GM10248 (cell line): Measurements from ENCODE around the gene HERC4.

ENCODE experiments used
- CTCF ChIA-PET: fragments of 300-600 bp; sonication (Branson Sonifier 250); formaldehyde crosslinking; extraction: SDS; loops from one replicate; lab custom pipeline; 2021; ENCODE audit warnings: antibody characterized with exemption; lab: Yijun Ruan, JAX
- POLR2A ChIA-PET: fragments of 350-650 bp; sonication (Branson Sonifier 250); formaldehyde crosslinking; extraction: SDS; loops from one replicate; lab custom pipeline; 2020; ENCODE audit warnings: antibody characterized with exemption; lab: Yijun Ruan, JAX
- DNase-seq: peaks from one replicate; pipeline ENCODE4 v3.0.0; 2012; ENCODE audit errors: extremely low spot score
- TF ChIP-seq, protein P1 (sequence below): IDR thresholded peaks from 2 replicates; pipeline ENCODE4 v1.5.1; 2012; ENCODE audit warnings: mild to moderate bottlenecking, low read depth; ENCODE audit errors: extremely low read depth, missing control alignments, control extremely low read depth

HERC4 gene, protein sequence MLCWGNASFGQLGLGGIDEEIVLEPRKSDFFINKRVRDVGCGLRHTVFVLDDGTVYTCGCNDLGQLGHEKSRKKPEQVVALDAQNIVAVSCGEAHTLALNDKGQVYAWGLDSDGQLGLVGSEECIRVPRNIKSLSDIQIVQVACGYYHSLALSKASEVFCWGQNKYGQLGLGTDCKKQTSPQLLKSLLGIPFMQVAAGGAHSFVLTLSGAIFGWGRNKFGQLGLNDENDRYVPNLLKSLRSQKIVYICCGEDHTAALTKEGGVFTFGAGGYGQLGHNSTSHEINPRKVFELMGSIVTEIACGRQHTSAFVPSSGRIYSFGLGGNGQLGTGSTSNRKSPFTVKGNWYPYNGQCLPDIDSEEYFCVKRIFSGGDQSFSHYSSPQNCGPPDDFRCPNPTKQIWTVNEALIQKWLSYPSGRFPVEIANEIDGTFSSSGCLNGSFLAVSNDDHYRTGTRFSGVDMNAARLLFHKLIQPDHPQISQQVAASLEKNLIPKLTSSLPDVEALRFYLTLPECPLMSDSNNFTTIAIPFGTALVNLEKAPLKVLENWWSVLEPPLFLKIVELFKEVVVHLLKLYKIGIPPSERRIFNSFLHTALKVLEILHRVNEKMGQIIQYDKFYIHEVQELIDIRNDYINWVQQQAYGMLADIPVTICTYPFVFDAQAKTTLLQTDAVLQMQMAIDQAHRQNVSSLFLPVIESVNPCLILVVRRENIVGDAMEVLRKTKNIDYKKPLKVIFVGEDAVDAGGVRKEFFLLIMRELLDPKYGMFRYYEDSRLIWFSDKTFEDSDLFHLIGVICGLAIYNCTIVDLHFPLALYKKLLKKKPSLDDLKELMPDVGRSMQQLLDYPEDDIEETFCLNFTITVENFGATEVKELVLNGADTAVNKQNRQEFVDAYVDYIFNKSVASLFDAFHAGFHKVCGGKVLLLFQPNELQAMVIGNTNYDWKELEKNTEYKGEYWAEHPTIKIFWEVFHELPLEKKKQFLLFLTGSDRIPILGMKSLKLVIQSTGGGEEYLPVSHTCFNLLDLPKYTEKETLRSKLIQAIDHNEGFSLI

DNA sequence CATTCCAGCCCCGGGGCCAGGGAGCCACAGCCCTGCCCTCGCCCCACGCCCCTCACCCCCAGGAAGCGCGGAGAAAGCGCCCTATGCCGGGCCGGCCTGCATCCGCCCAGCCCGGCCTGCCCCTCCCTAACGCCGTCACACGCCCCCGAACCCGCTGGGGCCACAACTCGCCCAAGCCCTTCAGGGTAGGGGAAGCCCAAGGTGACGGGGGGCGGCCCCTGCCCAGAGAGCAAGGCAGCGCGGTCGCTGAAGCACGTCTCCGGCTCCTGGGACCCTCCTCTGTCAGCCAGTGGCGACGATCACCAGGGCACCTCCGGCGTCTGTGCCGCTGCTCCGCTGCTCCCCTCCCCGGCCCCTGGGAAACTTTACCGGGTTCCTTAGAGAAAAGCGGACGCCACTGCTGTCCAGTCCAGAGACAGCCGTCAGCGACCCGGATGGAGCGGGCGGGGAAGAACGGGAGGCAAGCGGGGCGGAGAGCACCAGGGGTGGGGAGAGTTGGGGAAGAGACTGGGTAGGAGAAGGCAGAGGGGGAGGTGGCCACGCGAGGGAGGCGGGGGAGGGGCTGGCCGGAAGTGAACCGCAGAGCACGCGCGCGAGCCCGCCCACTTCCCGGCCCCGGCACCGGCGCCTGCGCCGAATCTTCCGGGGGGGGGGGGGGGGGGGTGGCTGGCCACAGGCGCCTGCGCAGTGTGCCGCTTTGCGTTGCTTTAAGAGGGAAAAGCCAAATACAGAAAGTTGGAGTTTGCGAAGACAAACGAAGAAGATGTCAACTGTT, at the start of gene HERC4:
Gene HERC4, minus strand, starts transcription at position 509 of the 775 bp plus-strand sequence. CDS start 2,175 bp downstream, outside the sequence.
- ChIA-PET POLR2A (interaction anchor here (0.7 kb wide), 1 partner anchor 88 kb away, joined by 5 read pairs; no protein-coding TSS in a partner anchor), CTCF (interaction anchor here (1.2 kb wide), 1 partner anchor 14 kb away, joined by 3 read pairs; no protein-coding TSS in a partner anchor)
- DNase-seq, result peak; percentile 94
- TF ChIP-seq, protein P1, sequence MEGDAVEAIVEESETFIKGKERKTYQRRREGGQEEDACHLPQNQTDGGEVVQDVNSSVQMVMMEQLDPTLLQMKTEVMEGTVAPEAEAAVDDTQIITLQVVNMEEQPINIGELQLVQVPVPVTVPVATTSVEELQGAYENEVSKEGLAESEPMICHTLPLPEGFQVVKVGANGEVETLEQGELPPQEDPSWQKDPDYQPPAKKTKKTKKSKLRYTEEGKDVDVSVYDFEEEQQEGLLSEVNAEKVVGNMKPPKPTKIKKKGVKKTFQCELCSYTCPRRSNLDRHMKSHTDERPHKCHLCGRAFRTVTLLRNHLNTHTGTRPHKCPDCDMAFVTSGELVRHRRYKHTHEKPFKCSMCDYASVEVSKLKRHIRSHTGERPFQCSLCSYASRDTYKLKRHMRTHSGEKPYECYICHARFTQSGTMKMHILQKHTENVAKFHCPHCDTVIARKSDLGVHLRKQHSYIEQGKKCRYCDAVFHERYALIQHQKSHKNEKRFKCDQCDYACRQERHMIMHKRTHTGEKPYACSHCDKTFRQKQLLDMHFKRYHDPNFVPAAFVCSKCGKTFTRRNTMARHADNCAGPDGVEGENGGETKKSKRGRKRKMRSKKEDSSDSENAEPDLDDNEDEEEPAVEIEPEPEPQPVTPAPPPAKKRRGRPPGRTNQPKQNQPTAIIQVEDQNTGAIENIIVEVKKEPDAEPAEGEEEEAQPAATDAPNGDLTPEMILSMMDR, result no peak

DNA sequence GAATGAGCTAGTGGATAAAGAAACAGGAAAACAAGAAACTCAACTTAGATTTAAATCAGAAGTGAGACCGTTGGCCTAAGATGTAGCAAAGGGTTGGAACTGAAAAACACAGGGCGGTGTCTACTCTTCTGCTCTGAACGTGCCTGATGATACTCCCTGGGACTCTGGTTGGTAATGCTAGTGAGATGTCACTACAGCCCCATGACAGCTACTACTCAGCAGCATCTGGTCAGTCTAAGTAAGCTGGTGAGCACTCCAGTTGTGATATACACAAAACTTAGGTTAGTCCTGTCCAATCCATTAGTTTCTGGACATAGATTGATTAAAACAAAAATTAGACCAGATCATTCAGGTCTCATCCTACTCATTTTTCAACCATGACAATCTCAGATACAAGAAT, 49.6 kb upstream of the HERC4 start:
- TF ChIP-seq, protein P1, result no peak
- DNase-seq, result no peak
- ChIA-PET POLR2A (no interaction called here), CTCF (interaction anchor here (1.4 to 2.0 kb wide), 3 partner anchors 11 to 270 kb away, joined by 3 to 5 read pairs (median 4); no protein-coding TSS in a partner anchor)

DNA sequence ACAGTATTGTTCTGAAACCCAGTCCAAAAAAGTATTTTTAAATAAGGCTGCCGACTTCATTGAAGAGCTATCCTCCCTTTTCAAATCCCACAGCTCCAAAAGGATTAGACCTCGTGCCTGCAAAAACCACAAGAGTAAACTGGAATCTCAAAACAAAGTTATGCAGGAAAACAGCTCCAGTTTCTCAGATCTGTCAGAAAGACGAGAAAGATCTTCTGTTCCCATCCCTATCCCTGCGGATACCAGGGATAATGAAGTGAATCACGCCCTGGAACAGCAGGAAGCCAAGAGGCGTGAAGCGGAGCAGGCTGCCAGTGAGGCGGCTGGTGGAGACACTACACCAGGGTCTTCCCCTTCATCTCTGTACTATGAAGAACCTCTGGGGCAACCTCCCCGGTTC, 46.8 kb upstream of the HERC4 start:
- ChIA-PET CTCF (interaction anchor here (1.2 to 2.0 kb wide), 6 partner anchors 10 to 429 kb away, joined by 3 to 6 read pairs (median 4); no protein-coding TSS in a partner anchor), POLR2A (no interaction called here)
- TF ChIP-seq, protein P1, result no peak
- no peak for DNase-seq

DNA sequence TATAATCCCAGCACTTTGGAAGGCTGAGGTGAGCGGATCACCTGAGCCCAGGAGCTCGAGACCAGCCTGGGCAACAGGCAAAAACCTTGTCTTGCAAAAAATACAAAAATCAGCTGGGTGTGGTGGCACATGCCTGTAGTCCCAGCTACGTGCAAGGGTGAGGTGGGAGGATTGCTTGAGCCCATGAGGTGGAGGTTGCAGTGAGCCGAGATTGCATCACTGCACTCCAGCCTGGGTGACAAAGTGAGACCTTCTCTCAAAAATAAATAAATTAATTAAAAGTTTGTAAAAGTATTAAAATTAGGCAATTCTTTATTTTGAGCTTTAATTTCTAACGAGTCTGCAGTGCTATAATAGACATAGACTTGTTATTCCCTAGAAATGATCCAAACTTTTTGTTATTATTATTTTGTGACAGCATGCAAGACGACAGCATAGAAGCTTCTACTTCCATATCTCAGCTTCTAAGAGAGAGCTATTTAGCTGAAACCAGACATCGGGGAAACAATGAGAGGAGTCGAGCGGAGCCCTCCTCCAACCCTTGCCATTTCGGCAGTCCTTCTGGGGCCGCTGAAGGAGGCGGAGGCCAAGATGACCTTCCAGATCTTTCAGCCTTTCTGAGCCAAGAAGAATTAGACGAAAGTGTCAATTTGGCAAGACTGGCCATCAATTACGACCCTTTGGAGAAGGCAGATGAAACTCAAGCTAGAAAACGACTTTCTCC, 46.1 kb upstream of the HERC4 start:
- TF ChIP-seq, protein P1, result no peak
- CTCF ChIA-PET, result interaction anchor here (0.8 to 2.0 kb wide), 9 partner anchors 10 to 430 kb away, joined by 3 to 6 read pairs (median 4); no protein-coding TSS in a partner anchor
- DNase-seq, result no peak
- POLR2A ChIA-PET, result interaction anchor here (0.6 kb wide), 1 partner anchor 39 kb away, joined by 3 read pairs; no protein-coding TSS in a partner anchor

DNA sequence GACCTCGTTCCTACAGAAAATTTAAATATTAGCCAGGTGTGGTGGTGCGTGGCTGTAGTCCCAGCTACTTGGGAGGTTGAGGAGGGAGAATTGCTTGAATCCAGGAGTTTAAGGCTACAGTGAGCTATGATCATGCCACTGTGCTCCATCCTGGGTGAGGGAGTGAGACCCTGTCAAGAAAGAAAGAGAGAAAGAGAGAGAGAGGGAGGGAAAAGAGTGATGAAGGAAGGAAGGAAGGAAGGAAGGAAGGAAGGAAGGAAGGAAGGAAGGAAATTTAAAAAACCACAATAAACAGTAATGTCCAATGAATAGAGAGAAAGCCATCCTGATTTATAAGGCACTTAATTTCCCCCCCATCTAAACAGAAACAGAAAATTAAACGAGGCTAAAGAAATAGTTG, 43.6 kb upstream of the HERC4 start:
- DNase-seq, result no peak
- CTCF ChIA-PET, result interaction anchor here (1.3 kb wide), 1 partner anchor 37 kb away, joined by 3 read pairs; no protein-coding TSS in a partner anchor
- POLR2A ChIA-PET, result no interaction called here
- TF ChIP-seq, protein P1, result no peak
